ENCODE measurements around the gene MMP27.

DNA sequence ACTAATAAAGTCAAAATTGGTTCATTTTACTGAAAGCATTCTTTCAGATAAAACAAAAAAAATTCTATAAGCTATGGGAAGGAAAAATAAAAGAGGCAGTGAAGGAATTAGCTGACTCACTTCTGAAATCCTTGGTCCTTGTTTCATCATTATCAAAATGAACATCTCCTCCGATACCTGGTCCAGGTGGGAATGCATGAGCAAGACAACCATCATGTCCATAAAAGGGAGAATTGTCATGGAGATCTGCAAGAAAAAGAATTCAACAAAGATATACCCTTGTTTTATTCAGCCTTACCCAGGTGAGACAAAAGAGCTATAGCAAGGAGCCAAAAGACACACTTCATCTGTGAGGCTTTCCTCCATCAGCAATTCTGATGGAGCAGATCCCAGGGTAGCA is 47.7 kb upstream of the MMP27 start:
- TF ChIP-seq TAF1 (IDR thresholded peaks at IDR 0.05; ENCODE audit: low read depth, low read length) (no peak), POLR2A (IDR thresholded peaks at IDR 0.05; ENCODE audit: low read depth, low read length) (no peak), POLR2AphosphoS5 (IDR thresholded peaks at IDR 0.05; ENCODE audit: low read depth, low read length) (no peak)

Measured in GM12891 (cell line).